Measurements from ENCODE around the gene ETFA.
"Not testable (repeated sequence)": the region's sequence is repeated elsewhere in the genome, so short reads cannot be mapped to it uniquely, and the experiment has no call there.

Gene ETFA

DNA sequence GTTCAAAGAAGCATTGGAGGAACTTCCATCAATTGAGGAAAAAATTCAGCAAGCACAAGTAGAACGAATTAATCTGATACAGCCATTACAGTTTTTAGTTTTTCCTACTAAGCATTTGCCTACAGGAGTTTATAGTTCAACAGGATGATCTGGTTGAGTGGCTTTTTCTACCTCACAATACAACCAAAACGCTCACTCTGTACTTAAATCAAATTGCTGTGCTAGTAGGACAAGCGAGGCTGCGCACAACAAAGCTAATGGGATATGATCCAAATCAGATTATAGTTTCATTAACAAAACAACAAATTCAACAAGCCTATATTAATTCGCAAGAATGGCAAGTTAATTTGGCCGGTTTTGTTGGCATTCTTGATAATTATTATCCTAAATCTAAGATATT is 44.2 kb downstream of the ETFA start:
- Histone ChIP-seq H3K27ac (ENCODE audit: low read depth, low read length, severe bottlenecking) (no peak overlapping the region), H3K36me3 (ENCODE audit: control insufficient read depth, insufficient read depth, low read length) (peaks cover 91% of the 10 kb centered on the region), H3K9me3 (ENCODE audit: control insufficient read depth, low read length) (peaks cover 64% of the 10 kb centered on the region), H3K4me3 (ENCODE audit: extremely low read depth, insufficient read depth, low read length, poor library complexity, severe bottlenecking) (no peak overlapping the region), H3K4me1 (ENCODE audit: control insufficient read depth, insufficient read depth, low read length, poor library complexity, severe bottlenecking) (no peaks in the 10 kb centered on the region)
- 80 to 96% methylated on average over 1 to 4 of the region's 6 CpGs for WGBS, 2 experiments (ENCODE audit: insufficient coverage in 2 of 2)

DNA sequence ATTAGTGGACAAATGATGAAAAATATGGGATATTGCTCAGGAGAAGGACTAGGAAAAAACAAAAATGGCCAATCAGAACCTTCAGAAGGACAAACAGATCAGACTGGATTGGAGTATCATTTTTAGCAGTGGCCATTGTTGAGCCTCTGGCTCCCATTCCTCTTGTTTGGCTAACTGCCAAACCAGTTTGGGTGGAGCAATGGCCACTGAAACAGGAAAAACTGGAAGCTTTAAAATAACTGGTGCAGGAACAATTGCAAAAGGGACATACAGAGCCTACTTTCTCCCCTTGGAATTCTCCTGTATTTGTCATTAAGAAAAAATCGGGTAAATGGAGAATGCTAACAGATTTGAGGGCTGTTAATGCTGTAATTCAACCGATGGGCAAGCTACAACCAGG is 45.5 kb downstream of the ETFA start:
- H3K4me1 ChIP-seq (ENCODE audit: control insufficient read depth, insufficient read depth, low read length, poor library complexity, severe bottlenecking); H3K4me3 ChIP-seq (ENCODE audit: extremely low read depth, insufficient read depth, low read length, poor library complexity, severe bottlenecking); H3K27ac ChIP-seq (ENCODE audit: low read depth, low read length, severe bottlenecking): not testable (repeated sequence)
- WGBS, 2 experiments (ENCODE audit: insufficient coverage in 2 of 2) = 80% methylated on average over 1 of the region's 2 CpGs; no CpG with 5 or more reads in 1 of the 2 experiments
- Histone ChIP-seq H3K36me3 (ENCODE audit: control insufficient read depth, insufficient read depth, low read length) (peaks cover 97% of the 10 kb centered on the region), H3K9me3 (ENCODE audit: control insufficient read depth, low read length) (peaks cover 64% of the 10 kb centered on the region)

DNA sequence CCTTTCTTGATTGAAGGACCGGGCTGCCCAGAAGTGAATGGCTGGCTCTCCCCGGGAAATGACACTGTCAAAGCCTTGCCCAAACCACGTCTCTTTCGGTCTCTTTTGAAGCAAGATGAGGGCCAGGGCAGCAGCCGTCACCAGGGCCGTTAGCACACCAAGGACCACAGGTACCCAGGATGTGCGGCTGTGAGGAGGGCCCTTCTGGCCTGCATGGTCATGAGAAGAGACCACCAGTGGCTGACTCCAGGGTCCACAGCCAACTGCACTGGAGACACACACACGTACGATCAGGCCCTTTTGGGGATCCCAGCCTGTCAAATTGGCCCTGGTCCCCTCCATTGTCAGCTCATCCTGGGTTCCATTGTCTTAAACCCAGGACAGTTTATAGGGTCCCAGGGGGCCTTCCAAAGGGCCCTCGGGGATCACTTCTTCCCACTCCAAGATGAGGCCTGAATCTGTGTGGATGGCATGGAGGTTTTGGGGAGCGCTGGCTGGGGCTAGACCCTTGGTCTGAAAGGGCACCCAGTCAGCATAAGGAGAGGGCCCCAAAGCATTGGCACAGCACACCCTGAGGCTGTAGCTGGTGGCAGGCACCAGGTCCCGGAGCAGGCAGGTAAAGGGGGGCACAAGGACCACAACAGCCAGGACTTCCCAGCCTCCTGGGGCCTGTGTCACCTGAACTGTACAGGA is 50.9 kb downstream of the ETFA start:
- WGBS, 2 experiments (ENCODE audit: insufficient coverage in 2 of 2) = 94 to 98% methylated on average over 11 of the region's 12 CpGs
- no peaks in the 10 kb centered on the region for H3K4me1 ChIP-seq (ENCODE audit: control insufficient read depth, insufficient read depth, low read length, poor library complexity, severe bottlenecking)
- no peak overlapping the region for H3K4me3 ChIP-seq (ENCODE audit: extremely low read depth, insufficient read depth, low read length, poor library complexity, severe bottlenecking)
- no peak overlapping the region for H3K27ac ChIP-seq (ENCODE audit: low read depth, low read length, severe bottlenecking)
- peaks cover 76% of the 10 kb centered on the region for H3K36me3 ChIP-seq (ENCODE audit: control insufficient read depth, insufficient read depth, low read length)
- peaks cover 32% of the 10 kb centered on the region for H3K9me3 ChIP-seq (ENCODE audit: control insufficient read depth, low read length)

DNA sequence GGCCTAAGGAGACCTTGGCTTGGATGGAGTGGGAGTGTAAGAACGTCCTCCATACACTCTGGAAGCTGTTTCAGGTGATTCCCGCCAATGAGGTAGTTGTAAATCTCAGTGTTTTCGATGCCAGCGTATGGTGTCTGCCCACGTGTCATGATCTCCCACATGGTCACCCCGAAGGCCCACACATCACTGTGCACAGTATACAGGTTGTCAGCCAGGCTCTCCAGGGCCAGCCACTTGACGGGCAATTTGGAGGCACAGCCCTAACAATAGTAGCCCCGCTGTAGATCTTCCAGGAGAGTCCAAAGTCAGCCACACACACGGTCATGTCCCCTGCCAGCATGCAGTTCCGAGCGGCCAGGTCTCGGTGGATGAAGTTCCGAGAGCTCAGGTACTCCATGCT is 51.9 kb downstream of the ETFA start:
- Histone ChIP-seq H3K27ac (ENCODE audit: low read depth, low read length, severe bottlenecking) (no peak overlapping the region), H3K4me1 (ENCODE audit: control insufficient read depth, insufficient read depth, low read length, poor library complexity, severe bottlenecking) (no peaks in the 10 kb centered on the region), H3K4me3 (ENCODE audit: extremely low read depth, insufficient read depth, low read length, poor library complexity, severe bottlenecking) (no peak overlapping the region), H3K36me3 (ENCODE audit: control insufficient read depth, insufficient read depth, low read length) (peaks cover 66% of the 10 kb centered on the region), H3K9me3 (ENCODE audit: control insufficient read depth, low read length) (peaks cover 23% of the 10 kb centered on the region)
- 93 to 95% methylated on average over 13 of the region's 13 CpGs for WGBS, 2 experiments (ENCODE audit: insufficient coverage in 2 of 2)

- Histone ChIP-seq H3K36me3 (ENCODE audit: control insufficient read depth, insufficient read depth, low read length) (peaks cover 58% of the 10 kb centered on the region), H3K9me3 (ENCODE audit: control insufficient read depth, low read length) (peaks cover 14% of the 10 kb centered on the region), H3K4me1 (ENCODE audit: control insufficient read depth, insufficient read depth, low read length, poor library complexity, severe bottlenecking) (no peaks in the 10 kb centered on the region), H3K4me3 (ENCODE audit: extremely low read depth, insufficient read depth, low read length, poor library complexity, severe bottlenecking) (no peak overlapping the region), H3K27ac (ENCODE audit: low read depth, low read length, severe bottlenecking) (no peak overlapping the region)
- 62 to 83% methylated on average over 3 of the region's 3 CpGs for WGBS, 2 experiments (ENCODE audit: insufficient coverage in 2 of 2)
Measured at GRCh38 chr15:76258460-76258859, 52.8 kb downstream of the ETFA start.

DNA sequence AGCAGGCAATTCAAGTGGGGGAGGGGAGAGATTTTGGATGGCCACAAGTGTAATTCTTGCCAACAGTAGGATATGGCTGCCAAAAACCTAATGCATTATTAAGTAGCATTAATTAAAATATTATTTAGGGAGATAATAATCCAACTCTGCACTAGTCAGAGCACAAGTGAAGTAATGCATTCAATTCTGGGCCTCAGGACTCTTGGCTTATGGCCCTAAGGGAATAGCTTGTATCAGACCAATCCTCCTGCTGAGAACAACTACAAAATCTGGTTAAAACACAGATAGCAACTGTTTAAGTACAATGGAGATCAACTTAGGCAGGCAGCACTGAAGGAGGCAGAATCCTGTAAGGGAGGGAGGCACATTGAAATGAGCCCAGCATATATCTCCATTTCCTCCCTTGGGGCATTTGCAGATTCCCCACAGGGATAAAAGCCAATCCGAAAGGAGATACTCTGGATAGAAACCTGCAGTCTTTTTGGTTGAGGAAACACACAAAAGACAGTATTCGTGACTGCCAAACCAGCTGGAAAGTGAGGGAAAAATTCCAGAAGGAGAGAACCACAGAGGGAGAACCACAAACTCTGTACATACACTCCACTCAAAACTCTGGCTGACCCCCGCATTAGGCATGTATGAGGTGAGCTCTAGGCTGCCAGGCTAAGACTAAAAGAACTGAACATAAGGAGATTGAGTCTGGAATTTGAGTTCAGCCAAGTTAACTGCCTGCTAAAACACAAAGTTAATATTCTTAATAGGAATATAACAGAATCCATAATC is 57.4 kb downstream of the ETFA start:
- Histone ChIP-seq H3K36me3 (ENCODE audit: control insufficient read depth, insufficient read depth, low read length) (peaks cover 18% of the 10 kb centered on the region), H3K4me3 (ENCODE audit: extremely low read depth, insufficient read depth, low read length, poor library complexity, severe bottlenecking) (no peak overlapping the region), H3K4me1 (ENCODE audit: control insufficient read depth, insufficient read depth, low read length, poor library complexity, severe bottlenecking) (no peaks in the 10 kb centered on the region), H3K27ac (ENCODE audit: low read depth, low read length, severe bottlenecking) (no peak overlapping the region), H3K9me3 (ENCODE audit: control insufficient read depth, low read length) (no peaks in the 10 kb centered on the region)
- 50 to 63% methylated on average over 1 to 2 of the region's 3 CpGs for WGBS, 2 experiments (ENCODE audit: insufficient coverage in 2 of 2)

DNA sequence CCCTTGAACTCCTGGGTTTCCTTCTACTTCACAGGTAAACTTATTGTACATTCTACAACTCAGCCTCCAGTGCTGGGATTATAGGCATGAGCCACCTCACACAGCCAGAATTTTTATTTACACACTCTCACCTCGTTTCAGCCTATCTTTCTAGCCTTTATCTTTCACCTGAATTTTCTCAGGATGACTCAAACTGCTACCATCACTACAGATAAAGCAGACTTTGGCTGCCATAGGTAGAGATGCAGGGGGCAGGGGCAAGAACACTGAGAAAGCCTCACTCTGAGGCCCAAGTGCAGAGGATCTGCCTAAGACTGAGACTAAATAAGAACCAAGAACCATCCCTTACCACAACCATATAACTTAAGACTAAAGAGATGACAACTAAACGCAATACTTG is 59.0 kb downstream of the ETFA start:
- no peaks in the 10 kb centered on the region for H3K9me3 ChIP-seq (ENCODE audit: control insufficient read depth, low read length)
- H3K4me1 ChIP-seq (ENCODE audit: control insufficient read depth, insufficient read depth, low read length, poor library complexity, severe bottlenecking) = no peaks in the 10 kb centered on the region
- H3K4me3 ChIP-seq (ENCODE audit: extremely low read depth, insufficient read depth, low read length, poor library complexity, severe bottlenecking) = no peak overlapping the region
- WGBS, 2 experiments (ENCODE audit: insufficient coverage in 2 of 2) = 43% methylated on average over 1 of the region's 2 CpGs; no CpG with 5 or more reads in 1 of the 2 experiments
- H3K36me3 ChIP-seq (ENCODE audit: control insufficient read depth, insufficient read depth, low read length) = peaks cover 9% of the 10 kb centered on the region
- H3K27ac ChIP-seq (ENCODE audit: low read depth, low read length, severe bottlenecking) = no peak overlapping the region

DNA sequence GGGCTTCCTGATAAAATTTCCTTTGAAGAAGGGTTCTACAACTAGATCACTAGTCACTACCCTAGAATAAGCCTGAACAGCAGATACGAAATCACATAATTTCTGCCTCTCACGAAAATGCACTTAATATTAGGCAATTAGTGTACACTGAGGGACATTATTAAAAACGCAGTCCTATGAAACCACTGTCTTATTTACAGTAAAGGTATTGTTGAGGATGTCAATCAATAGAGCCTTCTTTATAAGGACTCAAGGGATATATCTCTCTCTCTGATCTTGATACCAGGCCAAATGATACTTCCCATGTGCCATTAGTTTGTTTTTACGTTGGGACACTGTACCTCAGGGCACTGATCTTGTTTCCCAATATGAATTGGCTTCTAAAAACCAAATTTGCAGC is 59.6 kb downstream of the ETFA start:
- WGBS, 2 experiments (ENCODE audit: insufficient coverage in 2 of 2) = 100% methylated on average over 1 of the region's 4 CpGs
- peaks cover 9% of the 10 kb centered on the region for H3K36me3 ChIP-seq (ENCODE audit: control insufficient read depth, insufficient read depth, low read length)
- H3K9me3 ChIP-seq (ENCODE audit: control insufficient read depth, low read length) = no peaks in the 10 kb centered on the region
- no peak overlapping the region for H3K4me3 ChIP-seq (ENCODE audit: extremely low read depth, insufficient read depth, low read length, poor library complexity, severe bottlenecking)
- no peak overlapping the region for H3K27ac ChIP-seq (ENCODE audit: low read depth, low read length, severe bottlenecking)
- H3K4me1 ChIP-seq (ENCODE audit: control insufficient read depth, insufficient read depth, low read length, poor library complexity, severe bottlenecking) = no peaks in the 10 kb centered on the region

DNA sequence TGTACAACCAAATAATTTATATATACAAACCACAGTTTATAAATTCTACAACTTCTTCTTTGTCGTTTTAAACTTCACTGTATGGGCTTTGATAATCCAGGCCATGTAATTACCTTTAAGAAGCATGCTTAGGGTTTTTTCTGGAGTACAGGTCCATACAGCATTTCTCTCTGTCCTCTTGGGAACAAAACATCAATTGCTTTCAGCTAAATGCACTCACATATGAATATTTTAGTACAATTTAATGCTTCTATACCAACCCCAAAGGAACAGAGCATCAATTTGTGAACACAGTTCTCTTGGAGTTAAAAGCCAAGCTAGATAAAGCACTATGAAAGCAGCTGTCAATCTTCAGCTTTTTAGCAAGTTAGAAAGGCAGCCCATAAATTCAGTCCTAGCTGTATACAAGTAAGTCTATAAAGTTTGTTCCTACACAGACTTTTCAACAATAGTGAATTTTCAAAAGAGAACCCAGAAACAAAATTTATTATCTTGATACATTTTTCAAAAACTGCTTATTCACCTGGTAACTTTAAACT is 66.1 kb downstream of the ETFA start:
- Histone ChIP-seq H3K9me3 (ENCODE audit: control insufficient read depth, low read length) (no peaks in the 10 kb centered on the region), H3K4me1 (ENCODE audit: control insufficient read depth, insufficient read depth, low read length, poor library complexity, severe bottlenecking) (no peaks in the 10 kb centered on the region), H3K4me3 (ENCODE audit: extremely low read depth, insufficient read depth, low read length, poor library complexity, severe bottlenecking) (no peak overlapping the region), H3K27ac (ENCODE audit: low read depth, low read length, severe bottlenecking) (no peak overlapping the region), H3K36me3 (ENCODE audit: control insufficient read depth, insufficient read depth, low read length) (peaks cover 10% of the 10 kb centered on the region)
- WGBS, 2 experiments (ENCODE audit: insufficient coverage in 2 of 2) = no CpG with 5 or more reads among the region's 1 CpG

- H3K4me1 ChIP-seq (ENCODE audit: control insufficient read depth, insufficient read depth, low read length, poor library complexity, severe bottlenecking) = no peaks in the 10 kb centered on the region
Measured at GRCh38 chr15:76239786-76240185, 71.5 kb downstream of the ETFA start.

DNA sequence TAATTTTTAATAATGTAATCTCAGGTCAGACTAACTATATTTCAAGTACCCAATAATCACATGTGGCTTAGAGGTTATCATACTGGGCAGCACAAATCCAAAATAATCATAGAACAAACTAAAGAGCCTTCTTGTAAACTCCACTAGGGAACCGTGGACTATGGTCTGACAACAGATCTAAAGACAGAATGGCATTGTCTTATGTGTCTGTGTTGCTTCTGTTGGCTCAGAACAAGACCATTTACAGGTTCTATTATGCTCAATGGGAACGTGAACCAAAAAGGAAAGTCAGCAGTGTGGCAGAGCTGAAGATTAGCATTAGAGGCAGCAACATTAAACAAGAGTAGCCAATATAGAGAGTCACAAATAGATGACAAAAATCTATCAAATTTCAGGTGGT is 74.9 kb downstream of the ETFA start:
- H3K4me3 ChIP-seq (ENCODE audit: extremely low read depth, insufficient read depth, low read length, poor library complexity, severe bottlenecking) = no peak overlapping the region
- WGBS, 2 experiments (ENCODE audit: insufficient coverage in 2 of 2) = 75 to 100% methylated on average over 1 to 2 of the region's 2 CpGs
- no peaks in the 10 kb centered on the region for H3K4me1 ChIP-seq (ENCODE audit: control insufficient read depth, insufficient read depth, low read length, poor library complexity, severe bottlenecking)
- no peaks in the 10 kb centered on the region for H3K36me3 ChIP-seq (ENCODE audit: control insufficient read depth, insufficient read depth, low read length)
- H3K27ac ChIP-seq (ENCODE audit: low read depth, low read length, severe bottlenecking) = no peak overlapping the region
- no peaks in the 10 kb centered on the region for H3K9me3 ChIP-seq (ENCODE audit: control insufficient read depth, low read length)

More at GRCh38 chr15:76239786-76240185, 71.5 kb downstream of the ETFA start:
- H3K9me3 ChIP-seq (ENCODE audit: control insufficient read depth, low read length) = no peaks in the 10 kb centered on the region
- H3K36me3 ChIP-seq (ENCODE audit: control insufficient read depth, insufficient read depth, low read length) = peaks cover 6% of the 10 kb centered on the region
- H3K4me3 ChIP-seq (ENCODE audit: extremely low read depth, insufficient read depth, low read length, poor library complexity, severe bottlenecking) = no peak overlapping the region
- no CpG with 5 or more reads among the region's 1 CpG for WGBS, 2 experiments (ENCODE audit: insufficient coverage in 2 of 2)
- H3K27ac ChIP-seq (ENCODE audit: low read depth, low read length, severe bottlenecking) = no peak overlapping the region
